ENCODE data around the gene KEAP1.

DNA sequence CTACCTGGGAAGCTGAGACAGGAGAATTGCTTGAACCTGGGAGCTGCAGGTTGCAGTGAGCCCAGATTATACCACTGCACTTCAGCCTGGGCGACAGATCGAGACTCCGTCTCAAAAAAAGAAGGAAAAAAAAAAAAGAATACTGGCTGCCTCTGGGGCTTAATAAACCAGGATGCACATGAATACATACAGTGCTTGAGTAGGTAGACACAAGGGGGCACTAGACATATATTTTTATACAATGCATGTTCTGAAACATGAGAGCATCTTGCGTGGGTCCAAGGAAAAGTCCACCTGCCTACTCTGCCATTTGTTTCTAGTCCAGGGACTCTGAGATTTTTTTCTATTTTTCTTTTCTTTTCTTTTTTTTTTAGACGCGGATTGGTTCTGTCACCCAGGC, 31.2 kb downstream of the KEAP1 start:
- no peak for TF ChIP-seq PHF8 (conservative IDR thresholded peaks at IDR 0.05; ENCODE audit: low read depth, low read length)
- no peak for TF ChIP-seq CTCF (IDR thresholded peaks at IDR 0.05; ENCODE audit: control extremely low read depth in 1 of 3, insufficient read depth in 1 of 3, low read depth in 1 of 3, low read length in 3 of 3)

Measured in H1 (cell line).